Neutrophil (primary cell): ENCODE results near the gene TSGA10.

Experiments
- H3K27ac ChIP-seq: fragments of 200-600 bp; sonication (generic); 2 replicates; pipeline ENCODE4 v1.5.1; 2016; ENCODE audit warnings: mild to moderate bottlenecking, moderate library complexity
- H3K27me3 ChIP-seq: fragments of 200-600 bp; sonication (generic); 2 replicates; pipeline ENCODE4 v1.6.0; 2016; ENCODE audit warnings: mild to moderate bottlenecking
- H3K36me3 ChIP-seq: fragments of 200-600 bp; sonication (generic); 2 replicates; pipeline ENCODE4 v1.5.1; 2017
- H3K4me1 ChIP-seq, 2 experiments: fragments of 200-600 bp in 1 of 2; sonication (generic) in 1 of 2; 1 replicate in 1 of 2; 2 replicates in 1 of 2; pipeline versions ENCODE4 v1.5.1 to v1.6.1; 2013 to 2016; ENCODE audit warnings: low read depth in 1 of 2, low read length in 1 of 2, mild to moderate bottlenecking in 1 of 2, moderate library complexity in 1 of 2; ENCODE audit not compliant: control insufficient read depth in 1 of 2, insufficient read depth in 1 of 2
- H3K4me3 ChIP-seq, 2 experiments: fragments of 200-600 bp in 1 of 2; sonication (generic) in 1 of 2; 1 replicate in 1 of 2; 2 replicates in 1 of 2; pipeline ENCODE4 v1.5.1; 2013 to 2016; ENCODE audit warnings: low read depth in 1 of 2, low read length in 1 of 2, mild to moderate bottlenecking in 1 of 2, moderate library complexity in 1 of 2
- H3K9me3 ChIP-seq: fragments of 200-600 bp; sonication (generic); 2 replicates; pipeline ENCODE4 v1.5.1; 2016
- TF ChIP-seq, protein P1 (sequence below): fragments of 200-600 bp; sonication (generic); IDR thresholded peaks from 2 replicates; pipeline ENCODE4 v1.5.1; 2016; ENCODE audit warnings: antibody characterized with exemption

Gene TSGA10

DNA sequence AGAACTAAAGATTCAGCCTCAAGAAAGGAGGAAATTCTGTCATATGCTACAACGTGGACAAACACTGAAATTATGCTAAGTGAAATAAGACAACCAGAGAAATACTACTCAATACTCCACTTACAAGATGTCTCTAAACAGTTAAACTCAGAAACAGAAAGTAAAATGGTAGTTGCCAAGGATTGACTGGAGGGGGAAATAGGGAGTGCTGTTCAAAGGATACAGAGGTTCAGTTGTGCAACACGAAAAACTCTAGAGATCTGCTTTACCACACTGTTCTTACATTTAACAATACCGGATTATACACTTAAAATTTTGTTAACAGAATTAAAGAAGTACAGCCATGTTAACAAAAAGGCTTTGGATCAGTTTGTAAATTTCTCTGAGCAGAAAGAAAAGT, 53.0 kb downstream of the TSGA10 start:
- H3K36me3 ChIP-seq: no peaks in the 10 kb centered on the region
- no peaks in the 10 kb centered on the region for H3K4me1 ChIP-seq
- no peaks in the 10 kb centered on the region for H3K9me3 ChIP-seq
- TF ChIP-seq, protein P1, sequence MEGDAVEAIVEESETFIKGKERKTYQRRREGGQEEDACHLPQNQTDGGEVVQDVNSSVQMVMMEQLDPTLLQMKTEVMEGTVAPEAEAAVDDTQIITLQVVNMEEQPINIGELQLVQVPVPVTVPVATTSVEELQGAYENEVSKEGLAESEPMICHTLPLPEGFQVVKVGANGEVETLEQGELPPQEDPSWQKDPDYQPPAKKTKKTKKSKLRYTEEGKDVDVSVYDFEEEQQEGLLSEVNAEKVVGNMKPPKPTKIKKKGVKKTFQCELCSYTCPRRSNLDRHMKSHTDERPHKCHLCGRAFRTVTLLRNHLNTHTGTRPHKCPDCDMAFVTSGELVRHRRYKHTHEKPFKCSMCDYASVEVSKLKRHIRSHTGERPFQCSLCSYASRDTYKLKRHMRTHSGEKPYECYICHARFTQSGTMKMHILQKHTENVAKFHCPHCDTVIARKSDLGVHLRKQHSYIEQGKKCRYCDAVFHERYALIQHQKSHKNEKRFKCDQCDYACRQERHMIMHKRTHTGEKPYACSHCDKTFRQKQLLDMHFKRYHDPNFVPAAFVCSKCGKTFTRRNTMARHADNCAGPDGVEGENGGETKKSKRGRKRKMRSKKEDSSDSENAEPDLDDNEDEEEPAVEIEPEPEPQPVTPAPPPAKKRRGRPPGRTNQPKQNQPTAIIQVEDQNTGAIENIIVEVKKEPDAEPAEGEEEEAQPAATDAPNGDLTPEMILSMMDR: no peak
- no peaks in the 10 kb centered on the region for H3K27me3 ChIP-seq
- no peak overlapping the region for H3K27ac ChIP-seq
- no peak overlapping the region for H3K4me3 ChIP-seq

DNA sequence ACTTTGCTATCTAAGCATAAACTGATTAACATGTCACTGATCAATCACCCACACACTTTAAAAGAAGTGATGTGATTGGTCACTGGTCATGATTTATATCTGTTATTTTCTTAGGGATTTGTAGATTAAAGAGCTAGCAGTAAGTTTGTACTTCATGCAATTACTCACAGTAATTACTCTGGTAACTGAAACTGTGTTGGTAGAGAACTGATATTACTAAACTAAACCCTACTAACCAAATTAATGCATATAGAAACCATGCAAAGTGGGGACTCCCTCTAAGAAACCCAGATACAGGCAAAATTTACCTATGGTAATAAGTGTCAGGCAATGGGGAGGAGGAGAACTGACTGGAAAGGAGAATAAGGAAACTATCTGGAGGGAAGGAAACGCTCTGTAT, 58.0 kb downstream of the TSGA10 start:
- Histone ChIP-seq H3K27ac (no peak overlapping the region), H3K36me3 (no peaks in the 10 kb centered on the region), H3K27me3 (no peaks in the 10 kb centered on the region), H3K9me3 (no peaks in the 10 kb centered on the region), H3K4me1 (no peaks in the 10 kb centered on the region), H3K4me3 (no peak overlapping the region)
- TF ChIP-seq, protein P1: no peak

DNA sequence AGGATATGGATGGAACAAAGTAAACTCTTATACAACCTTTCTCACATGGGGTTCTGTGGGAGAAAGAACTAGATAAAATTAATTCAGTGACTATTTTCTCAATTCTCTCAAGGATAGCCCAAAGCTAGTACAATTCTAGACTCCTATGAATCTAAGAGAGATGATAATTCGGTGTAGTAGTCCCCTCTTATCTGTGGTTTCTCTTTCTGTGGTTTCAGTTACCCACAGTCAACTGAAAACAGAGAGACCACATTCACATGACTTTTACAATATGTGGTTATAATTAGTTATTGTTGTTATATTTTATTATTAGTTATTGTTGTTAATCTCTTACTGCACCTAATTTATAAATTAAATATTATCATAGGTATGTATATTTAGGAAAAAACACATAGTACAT, 66.7 kb downstream of the TSGA10 start:
- Histone ChIP-seq H3K27ac (no peak overlapping the region), H3K4me1 (no peaks in the 10 kb centered on the region), H3K9me3 (no peaks in the 10 kb centered on the region), H3K36me3 (no peaks in the 10 kb centered on the region), H3K27me3 (no peaks in the 10 kb centered on the region), H3K4me3 (no peak overlapping the region)
- TF ChIP-seq, protein P1: no peak

DNA sequence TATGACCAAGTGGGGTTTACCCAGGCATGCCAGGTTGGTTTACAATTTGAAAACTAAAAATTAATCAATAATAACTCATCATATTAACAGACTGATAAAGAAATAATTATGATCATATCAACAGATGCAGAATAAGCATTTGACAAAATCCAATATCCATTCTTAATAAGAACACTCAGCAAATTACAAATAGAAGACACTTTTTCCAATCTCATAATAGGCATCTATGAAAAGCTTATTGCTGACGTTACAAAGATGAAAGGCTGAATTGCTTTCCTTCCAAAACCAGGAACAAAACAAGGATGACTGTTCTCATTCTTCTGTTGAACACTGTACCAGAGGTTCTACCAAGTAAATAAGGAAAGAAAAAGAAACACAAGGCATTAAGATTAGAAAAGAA, 68.4 kb downstream of the TSGA10 start:
- TF ChIP-seq, protein P1: no peak
- Histone ChIP-seq H3K4me1 (no peaks in the 10 kb centered on the region), H3K27me3 (no peaks in the 10 kb centered on the region), H3K36me3 (no peaks in the 10 kb centered on the region), H3K4me3 (no peak overlapping the region), H3K9me3 (no peaks in the 10 kb centered on the region), H3K27ac (no peak overlapping the region)

DNA sequence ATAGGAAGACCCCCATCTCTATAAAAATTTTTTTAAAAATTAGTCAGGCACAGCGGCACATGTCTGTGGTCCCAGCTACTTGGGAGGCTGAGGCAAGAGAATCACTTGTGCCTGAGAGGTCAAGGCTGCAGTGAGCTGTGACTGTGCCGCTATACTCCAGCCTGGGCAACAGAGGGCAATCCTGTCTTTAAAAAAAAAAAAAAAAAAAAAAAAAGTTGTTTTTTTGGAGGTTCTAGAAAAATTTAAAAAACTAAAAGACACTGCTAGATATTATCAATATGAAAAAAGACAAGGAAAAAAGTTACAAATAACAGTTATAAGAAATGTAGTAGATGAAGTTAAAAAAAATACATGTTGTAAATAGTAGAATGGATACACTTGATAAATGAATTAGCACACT, 69.3 kb downstream of the TSGA10 start:
- TF ChIP-seq, protein P1: no peak
- H3K9me3 ChIP-seq: no peaks in the 10 kb centered on the region
- H3K27me3 ChIP-seq: no peaks in the 10 kb centered on the region
- H3K4me1 ChIP-seq: no peaks in the 10 kb centered on the region
- H3K4me3 ChIP-seq: no peak overlapping the region
- H3K36me3 ChIP-seq: no peaks in the 10 kb centered on the region
- no peak overlapping the region for H3K27ac ChIP-seq

DNA sequence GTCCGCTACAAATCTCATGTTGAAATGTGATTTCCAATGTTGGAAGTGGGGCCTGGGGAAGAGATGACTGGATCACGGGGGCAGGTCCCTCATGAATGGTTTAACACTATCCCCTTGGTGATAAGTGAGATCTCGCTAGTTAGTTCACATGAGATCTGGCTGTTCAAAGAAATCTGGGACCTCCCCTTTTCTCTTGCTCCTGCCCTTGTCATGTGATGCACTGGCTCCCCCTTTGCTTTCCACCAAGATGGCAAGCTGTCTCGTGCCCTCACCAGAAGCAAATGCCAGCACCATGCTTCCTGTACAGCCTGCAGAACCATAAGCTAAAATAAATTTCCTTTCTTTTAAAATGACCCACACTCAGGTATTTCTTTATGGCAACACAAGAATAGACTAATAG, 70.5 kb downstream of the TSGA10 start:
- TF ChIP-seq, protein P1: no peak
- Histone ChIP-seq H3K4me1 (no peaks in the 10 kb centered on the region), H3K27ac (no peak overlapping the region), H3K36me3 (no peaks in the 10 kb centered on the region), H3K4me3 (no peak overlapping the region), H3K27me3 (no peaks in the 10 kb centered on the region), H3K9me3 (no peaks in the 10 kb centered on the region)
